Measurements from ENCODE around the gene COX4I2.

COX4I2 gene

GRCh38 chr20:31675828-31676608 is 38.3 kb downstream of the COX4I2 start:
- H3K4me1 Mint-ChIP-seq = peaks cover 84% of the 10 kb centered on the region
- DNase-seq (ENCODE audit: low spot score in 2 of 2) (peak; percentile 27 to 43), ATAC-seq (replicated peaks; ENCODE audit: extremely low read depth, poor library complexity, severe bottlenecking) (peak; percentile 71)
- H3K36me3 Mint-ChIP-seq (ENCODE audit: insufficient read depth) = peaks cover 13% of the 10 kb centered on the region
- peak overlapping the region; percentile 98 for H3K27ac Mint-ChIP-seq (ENCODE audit: low read depth)
- H3K27me3 Mint-ChIP-seq = no peaks in the 10 kb centered on the region
- no peaks in the 10 kb centered on the region for H3K9me3 Mint-ChIP-seq
- peak overlapping the region; percentile 97 for H3K4me3 Mint-ChIP-seq

DNA sequence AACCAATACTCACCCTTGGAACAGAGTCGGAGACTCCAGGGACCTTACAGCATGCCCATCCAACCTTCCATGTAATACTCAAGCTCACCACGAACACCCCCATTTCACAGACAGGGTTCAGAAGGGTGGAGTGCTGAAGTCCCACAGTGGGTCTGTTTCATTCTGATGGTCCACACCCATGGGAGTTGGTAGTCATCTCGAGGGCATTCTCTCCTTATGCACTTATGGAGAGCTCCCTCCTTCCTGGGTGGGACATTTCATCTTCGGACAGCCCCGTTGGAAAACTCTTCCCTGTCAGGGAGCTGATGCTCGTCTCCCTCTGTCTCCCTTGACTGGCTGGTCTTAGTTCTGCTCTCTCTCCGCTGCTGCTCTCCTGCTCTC is 38.9 kb downstream of the COX4I2 start:
- Mint-ChIP-seq H3K27me3 (no peaks in the 10 kb centered on the region), H3K4me1 (peaks cover 84% of the 10 kb centered on the region), H3K4me3 (peak overlapping the region; percentile 97), H3K9me3 (no peaks in the 10 kb centered on the region), H3K36me3 (ENCODE audit: insufficient read depth) (peaks cover 11% of the 10 kb centered on the region), H3K27ac (ENCODE audit: low read depth) (peak overlapping the region; percentile 98)
- DNase-seq (ENCODE audit: low spot score in 2 of 2) (no peak), ATAC-seq (replicated peaks; ENCODE audit: extremely low read depth, poor library complexity, severe bottlenecking) (no peak)

DNA sequence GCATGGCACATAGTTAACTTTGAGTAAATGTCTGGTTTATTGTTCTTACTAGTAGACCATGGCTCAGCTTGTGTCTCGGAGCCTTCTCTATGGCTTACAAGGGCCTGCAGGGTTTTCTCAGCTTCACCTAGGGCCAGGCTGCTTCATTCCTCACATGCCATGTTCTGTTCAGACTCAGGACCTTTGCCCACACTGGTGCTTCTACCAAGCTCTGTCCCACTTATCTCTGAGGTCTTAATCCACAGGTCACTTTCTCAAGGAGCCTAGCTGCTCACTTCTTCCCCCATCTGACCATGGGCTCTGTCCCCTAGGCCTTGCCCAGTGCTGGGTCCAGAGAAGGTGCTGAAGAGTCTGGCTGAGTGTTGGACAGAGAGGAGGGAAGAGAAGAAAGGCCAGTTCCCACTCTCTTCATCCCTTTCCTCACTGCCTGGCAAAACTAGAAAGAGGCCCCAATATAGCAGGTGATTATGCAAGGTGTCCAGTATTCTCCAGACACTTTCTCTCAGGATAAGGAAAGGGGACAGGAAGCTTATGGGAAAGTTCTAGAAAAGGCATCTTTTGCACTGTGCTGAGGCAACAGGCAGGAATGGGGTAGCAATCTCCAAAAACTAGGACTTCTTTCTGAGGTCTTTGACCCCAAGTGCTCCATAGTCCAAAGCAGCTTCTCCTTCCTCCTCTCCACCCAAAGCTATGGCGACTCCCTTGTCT is 40.0 kb downstream of the COX4I2 start:
- Mint-ChIP-seq H3K4me1 (peaks cover 86% of the 10 kb centered on the region), H3K9me3 (no peaks in the 10 kb centered on the region), H3K27ac (ENCODE audit: low read depth) (peak overlapping the region; percentile 72), H3K4me3 (peak overlapping the region; percentile 97), H3K27me3 (no peaks in the 10 kb centered on the region), H3K36me3 (ENCODE audit: insufficient read depth) (peaks cover 12% of the 10 kb centered on the region)
- no peak for ATAC-seq (replicated peaks; ENCODE audit: extremely low read depth, poor library complexity, severe bottlenecking)
- DNase-seq (ENCODE audit: low spot score in 2 of 2) = no peak

GRCh38 chr20:31678389-31679356 is 41.0 kb downstream of the COX4I2 start:
- DNase-seq (ENCODE audit: low spot score in 2 of 2) (no peak), ATAC-seq (replicated peaks; ENCODE audit: extremely low read depth, poor library complexity, severe bottlenecking) (no peak)
- Mint-ChIP-seq H3K4me1 (peaks cover 90% of the 10 kb centered on the region), H3K36me3 (ENCODE audit: insufficient read depth) (peaks cover 15% of the 10 kb centered on the region), H3K4me3 (peak overlapping the region; percentile 33), H3K9me3 (no peaks in the 10 kb centered on the region), H3K27ac (ENCODE audit: low read depth) (peak overlapping the region; percentile 72), H3K27me3 (no peaks in the 10 kb centered on the region)

- Mint-ChIP-seq H3K4me1 (peaks cover 91% of the 10 kb centered on the region), H3K27ac (ENCODE audit: low read depth) (peak overlapping the region; percentile 90), H3K4me3 (peak overlapping the region; percentile 33), H3K9me3 (no peaks in the 10 kb centered on the region), H3K36me3 (ENCODE audit: insufficient read depth) (peaks cover 17% of the 10 kb centered on the region), H3K27me3 (no peaks in the 10 kb centered on the region)
- ATAC-seq (replicated peaks; ENCODE audit: extremely low read depth, poor library complexity, severe bottlenecking) (no peak), DNase-seq (ENCODE audit: low spot score in 2 of 2) (no peak)
These were observed 41.9 kb downstream of the COX4I2 start for GRCh38 chr20:31679357-31680285.

DNA sequence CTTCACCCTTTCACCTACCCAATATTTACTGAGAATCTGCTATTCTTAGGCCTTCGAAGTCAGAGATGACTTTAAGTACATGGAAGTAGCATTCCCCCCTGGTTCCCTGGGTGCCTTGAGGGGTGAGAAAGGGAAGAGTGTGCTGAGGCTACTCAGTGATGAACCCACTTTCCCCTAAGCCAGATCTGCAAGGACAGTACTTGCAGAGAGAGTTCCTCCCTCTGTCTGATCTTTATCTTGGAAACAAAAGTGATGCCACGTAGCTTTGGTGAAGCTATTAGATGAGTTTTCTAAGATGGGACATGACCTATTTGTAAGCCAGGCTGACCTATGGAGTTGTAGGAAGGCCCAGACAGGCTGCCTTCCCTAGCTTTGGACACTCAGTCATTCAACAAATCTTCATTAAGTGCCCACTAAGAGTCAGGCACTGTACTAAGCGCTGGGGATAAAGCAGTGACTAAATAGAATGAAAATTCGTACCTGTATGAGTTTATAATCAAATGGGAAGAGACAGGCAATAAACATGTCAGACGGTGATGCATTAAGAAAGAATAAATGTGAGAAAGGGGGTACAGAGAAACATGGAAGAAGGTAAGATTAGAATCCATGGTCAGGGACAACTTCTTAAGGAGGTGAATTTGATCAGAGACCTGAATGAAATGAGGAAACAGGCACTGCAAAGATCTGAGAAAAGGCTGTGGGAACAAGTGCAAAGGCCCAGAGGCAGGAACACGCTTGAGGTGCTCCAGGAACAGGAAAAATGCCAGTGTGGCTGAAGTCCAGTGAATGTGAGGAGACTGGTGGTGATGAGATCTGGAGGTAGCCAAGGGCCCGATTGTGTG is 42.8 kb downstream of the COX4I2 start:
- no peaks in the 10 kb centered on the region for H3K27me3 Mint-ChIP-seq
- ATAC-seq (replicated peaks; ENCODE audit: extremely low read depth, poor library complexity, severe bottlenecking) (no peak), DNase-seq (ENCODE audit: low spot score in 2 of 2) (no peak)
- peaks cover 92% of the 10 kb centered on the region for H3K4me1 Mint-ChIP-seq
- H3K4me3 Mint-ChIP-seq = peak overlapping the region; percentile 8
- peaks cover 14% of the 10 kb centered on the region for H3K36me3 Mint-ChIP-seq (ENCODE audit: insufficient read depth)
- H3K27ac Mint-ChIP-seq (ENCODE audit: low read depth) = peak overlapping the region; percentile 90
- no peaks in the 10 kb centered on the region for H3K9me3 Mint-ChIP-seq

DNA sequence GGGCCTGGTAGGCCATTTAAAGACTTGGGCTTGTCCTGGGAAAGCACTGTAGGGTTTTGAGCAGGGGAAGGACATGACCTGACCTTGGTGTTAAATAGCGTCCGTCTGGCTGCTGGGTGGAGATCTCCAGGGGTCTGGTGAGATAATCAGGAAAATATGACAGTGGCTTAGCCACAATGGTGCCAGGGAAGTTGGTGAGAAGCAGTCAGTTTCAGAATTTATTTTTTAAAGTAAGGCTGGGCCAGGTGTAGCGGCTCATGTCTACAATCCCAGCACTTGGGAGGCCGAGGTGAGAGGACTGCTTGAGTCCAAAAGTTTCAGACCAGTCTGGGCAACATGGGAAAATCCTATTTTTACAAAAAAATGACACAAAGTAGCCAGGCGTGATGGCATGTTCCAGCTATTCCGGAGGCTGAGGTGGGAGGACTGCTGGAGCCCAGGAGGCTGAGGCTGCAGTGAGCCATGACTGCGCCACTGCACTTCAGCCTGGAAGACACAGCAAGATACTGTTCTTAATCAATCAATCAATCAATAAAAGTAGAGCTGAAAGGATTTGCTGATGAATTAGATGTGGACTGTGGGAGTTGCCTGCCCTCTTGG is 43.5 kb downstream of the COX4I2 start:
- no peak for ATAC-seq (replicated peaks; ENCODE audit: extremely low read depth, poor library complexity, severe bottlenecking)
- Mint-ChIP-seq H3K36me3 (ENCODE audit: insufficient read depth) (peaks cover 11% of the 10 kb centered on the region), H3K4me3 (no peak overlapping the region), H3K27ac (ENCODE audit: low read depth) (peak overlapping the region; percentile 90), H3K4me1 (peaks cover 92% of the 10 kb centered on the region), H3K9me3 (no peaks in the 10 kb centered on the region), H3K27me3 (no peaks in the 10 kb centered on the region)
- no peak for DNase-seq (ENCODE audit: low spot score in 2 of 2)

DNA sequence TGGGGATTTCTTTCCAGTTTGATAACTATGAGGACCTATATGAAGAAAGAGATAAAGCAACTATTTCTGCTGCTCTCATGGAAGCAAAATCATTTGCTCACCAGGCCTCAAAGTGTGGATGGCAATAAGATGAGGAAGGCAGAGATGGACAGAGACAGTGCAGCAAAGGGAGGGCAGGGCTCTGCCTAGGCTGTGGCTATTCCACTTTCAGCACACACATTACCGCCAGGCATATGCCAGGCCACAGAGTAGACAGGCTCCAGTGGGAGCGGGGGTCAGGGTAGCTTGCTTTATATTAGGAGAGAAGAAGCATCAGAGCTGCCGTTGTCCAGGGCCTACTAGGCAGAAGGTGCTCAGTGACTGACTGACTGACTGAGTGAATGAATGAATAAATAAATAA is 44.1 kb downstream of the COX4I2 start:
- Mint-ChIP-seq H3K36me3 (ENCODE audit: insufficient read depth) (peaks cover 14% of the 10 kb centered on the region), H3K27ac (ENCODE audit: low read depth) (peak overlapping the region; percentile 90)
- no peak for ATAC-seq (replicated peaks; ENCODE audit: extremely low read depth, poor library complexity, severe bottlenecking)

GRCh38 chr20:31682352-31682751 is 44.6 kb downstream of the COX4I2 start:
- ATAC-seq (replicated peaks; ENCODE audit: extremely low read depth, poor library complexity, severe bottlenecking) (no peak), DNase-seq (ENCODE audit: low spot score in 2 of 2) (no peak)
- H3K4me3 Mint-ChIP-seq = no peak overlapping the region
- H3K27ac Mint-ChIP-seq (ENCODE audit: low read depth) = peak overlapping the region; percentile 88
- peaks cover 16% of the 10 kb centered on the region for H3K36me3 Mint-ChIP-seq (ENCODE audit: insufficient read depth)
- H3K27me3 Mint-ChIP-seq = no peaks in the 10 kb centered on the region
- no peaks in the 10 kb centered on the region for H3K9me3 Mint-ChIP-seq
- H3K4me1 Mint-ChIP-seq = peaks cover 93% of the 10 kb centered on the region

More for the DNA sequence above, 44.1 kb downstream of the COX4I2 start:
- DNase-seq (ENCODE audit: low spot score in 2 of 2) = no peak
- no peak overlapping the region for H3K4me3 Mint-ChIP-seq
- no peaks in the 10 kb centered on the region for H3K9me3 Mint-ChIP-seq
- no peaks in the 10 kb centered on the region for H3K27me3 Mint-ChIP-seq
- peaks cover 92% of the 10 kb centered on the region for H3K4me1 Mint-ChIP-seq

DNA sequence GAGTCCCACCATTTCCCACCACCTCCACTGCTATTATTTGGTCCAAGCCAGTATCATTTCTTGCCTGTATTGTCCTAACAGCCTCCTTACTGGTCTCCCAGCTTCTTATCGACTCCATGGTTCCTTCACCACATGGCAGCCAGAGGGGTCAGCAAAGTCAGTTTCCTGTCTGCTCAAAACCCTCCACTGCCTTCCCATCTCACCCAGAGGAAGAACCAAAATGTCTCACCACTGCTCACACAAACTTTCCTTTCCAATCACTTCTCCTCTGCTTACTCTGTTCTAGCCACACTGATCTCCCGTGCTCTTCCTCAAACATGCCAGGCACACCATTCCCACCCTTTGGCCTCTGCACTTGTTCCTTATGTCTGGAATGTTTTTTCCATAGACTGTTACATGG is 45.2 kb downstream of the COX4I2 start:
- Mint-ChIP-seq H3K27ac (ENCODE audit: low read depth) (peak overlapping the region; percentile 88), H3K36me3 (ENCODE audit: insufficient read depth) (peaks cover 17% of the 10 kb centered on the region), H3K4me3 (peak overlapping the region; percentile 7), H3K9me3 (no peaks in the 10 kb centered on the region), H3K27me3 (no peaks in the 10 kb centered on the region), H3K4me1 (peaks cover 87% of the 10 kb centered on the region)
- ATAC-seq (replicated peaks; ENCODE audit: extremely low read depth, poor library complexity, severe bottlenecking) (no peak), DNase-seq (ENCODE audit: low spot score in 2 of 2) (no peak)

All from central memory CD8-positive, alpha-beta T cell (primary cell).